PC-3 (cell line): ENCODE measurements around the gene EXOC2. TPM values are rescaled to one million over a fixed set of nuclear protein-coding genes. Genes with fewer than 3 reads are reported as not detected.
"Not testable (repeated sequence)": the region's sequence is repeated elsewhere in the genome, so short reads cannot be mapped to it uniquely, and the experiment has no call there.

ENCODE experiments used
- ATAC-seq: fragments of 200-7000 bp; cut with Tn5 transposase; 2 replicates; pipeline ENCODE4 v1.9.1; 2020; ENCODE audit warnings: mild to moderate bottlenecking, moderate library complexity
- BruUV-seq: library from RNA; stranded (reverse); fragments of 400-500 nt; replicated peaks from 2 replicates; lab custom pipeline; 2021; lab: Mats Ljungman, UMichigan
- CTCF ChIA-PET: fragments of 300-600 bp; sonication (Branson Sonifier 250); formaldehyde crosslinking; loops from one replicate; lab custom pipeline; 2022; ENCODE audit warnings: antibody characterized with exemption; lab: Charles Lee
- POLR2A ChIA-PET: fragments of 300-600 bp; sonication (Branson Sonifier 250); formaldehyde crosslinking; loops from one replicate; lab custom pipeline; 2022; ENCODE audit warnings: antibody characterized with exemption; ENCODE audit not compliant: unreplicated experiment; lab: Charles Lee
- DNase-seq: peaks from one replicate; pipeline ENCODE4 v3.0.0-alpha.2; 2015
- H2AFZ ChIP-seq: fragments of 300-600 bp; sonication (generic); 2 replicates; pipeline ENCODE4 v1.6.0; 2016; ENCODE audit warnings: antibody characterized with exemption, low read length
- H3F3A ChIP-seq: fragments of 300-600 bp; sonication (generic); one replicate; pipeline ENCODE4 v1.6.0; 2017; ENCODE audit warnings: antibody characterized with exemption, low read length, control low read depth, mild to moderate bottlenecking; ENCODE audit not compliant: unreplicated experiment
- H3K27ac ChIP-seq: fragments of 300-600 bp; sonication (generic); 2 replicates; pipeline ENCODE4 v1.5.1; 2016; ENCODE audit warnings: mild to moderate bottlenecking, low read length
- H3K27me3 ChIP-seq: fragments of 300-600 bp; sonication (generic); 2 replicates; pipeline ENCODE4 v1.6.1; 2016; ENCODE audit warnings: low read length, mixed read lengths
- H3K36me3 ChIP-seq: fragments of 300-600 bp; sonication (generic); 2 replicates; pipeline ENCODE4 v1.6.1; 2016; ENCODE audit warnings: low read depth, mixed run types, low read length, mixed read lengths
- H3K4me1 ChIP-seq: fragments of 300-600 bp; sonication (generic); 2 replicates; pipeline ENCODE4 v1.5.1; 2016; ENCODE audit warnings: low read length; ENCODE audit not compliant: insufficient read depth
- H3K4me2 ChIP-seq: fragments of 300-600 bp; sonication (generic); 2 replicates; pipeline ENCODE4 v1.6.0; 2016; ENCODE audit warnings: low read length
- H3K4me3 ChIP-seq: fragments of 300-600 bp; sonication (generic); 2 replicates; pipeline ENCODE4 v1.5.1; 2016; ENCODE audit warnings: mild to moderate bottlenecking, low read length, mixed read lengths
- H3K79me2 ChIP-seq: fragments of 300-600 bp; sonication (generic); 2 replicates; pipeline ENCODE4 v1.6.1; 2017; ENCODE audit warnings: low read length, mixed read lengths
- H3K9ac ChIP-seq: fragments of 300-600 bp; sonication (generic); 2 replicates; pipeline ENCODE4 v1.6.0; 2016; ENCODE audit warnings: mild to moderate bottlenecking, low read length
- H3K9me2 ChIP-seq: fragments of 300-600 bp; sonication (generic); replicated peaks from 2 replicates; pipeline ENCODE4 v1.6.1; 2016; ENCODE audit warnings: mixed run types, low read length, mixed read lengths
- H3K9me3 ChIP-seq: fragments of 300-600 bp; sonication (generic); 2 replicates; pipeline ENCODE4 v1.6.1; 2016; ENCODE audit warnings: low read length, mixed read lengths
- H4K20me1 ChIP-seq: fragments of 300-600 bp; sonication (generic); 2 replicates; pipeline ENCODE4 v1.6.1; 2016; ENCODE audit warnings: low read length, mixed read lengths
- EZH2 ChIP-seq: fragments of 300-600 bp; sonication (generic); IDR thresholded peaks from one replicate; pipeline ENCODE4 v1.6.1; 2017; ENCODE audit warnings: antibody characterized with exemption, mild to moderate bottlenecking, low read length; ENCODE audit not compliant: unreplicated experiment
- EZH2phosphoT487 ChIP-seq: fragments of 300-600 bp; sonication (generic); IDR thresholded peaks from 2 replicates; pipeline ENCODE4 v1.6.1; 2018; ENCODE audit warnings: mild to moderate bottlenecking, antibody characterized with exemption, low read length, borderline replicate concordance
- intact Hi-C: fragments of 100-400 bp; cut with micrococcal nuclease; formaldehyde crosslinking; loops from 2 replicates; pipeline ENCODE4 v1.9.0; 2023
- total RNA-seq: library from RNA; depleted of rRNA; stranded (reverse); fragments of >200 nt; gene quantifications from 2 replicates; pipeline ENCODE4 v1.2.3, GENCODE V29; 2014
- TF ChIP-seq, protein P1 (sequence below): fragments of 300-600 bp; sonication (generic); conservative IDR thresholded peaks from 2 replicates; pipeline ENCODE4 v1.5.1; 2017; ENCODE audit warnings: antibody characterized with exemption, low read depth, mild to moderate bottlenecking, low read length

The EXOC2 gene
- total RNA-seq, 1 experiment from 2014 or later: 27.7 TPM

DNA sequence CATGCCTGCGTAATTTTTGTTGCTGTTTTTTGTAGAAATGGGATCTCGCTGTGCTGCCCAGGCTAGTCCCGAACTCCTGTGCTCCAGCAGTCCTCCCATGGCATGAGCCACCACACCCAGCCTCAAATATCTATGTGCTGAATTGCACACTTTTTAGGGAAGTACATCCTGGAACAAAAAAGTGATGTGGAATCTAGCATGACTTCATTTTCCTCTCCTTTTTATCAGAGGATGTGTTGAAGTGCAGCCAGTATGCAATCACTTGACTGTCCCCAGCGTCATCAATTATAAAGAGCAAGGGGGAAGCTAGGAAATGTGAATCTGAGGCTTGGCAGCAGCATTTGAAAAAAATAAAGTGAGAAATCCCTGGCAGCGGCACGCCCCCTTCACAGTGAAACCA, 6.4 kb upstream of the EXOC2 start:
- Histone ChIP-seq H4K20me1 (no peaks in the 10 kb centered on the region), H3K79me2 (no peaks in the 10 kb centered on the region), H3F3A (no peaks in the 10 kb centered on the region), H3K4me2 (no peak overlapping the region), H3K27ac (no peak overlapping the region), H3K4me1 (peaks cover 14% of the 10 kb centered on the region), H3K9ac (no peak overlapping the region), H3K4me3 (no peak overlapping the region), H3K9me2 (no peaks in the 10 kb centered on the region), H3K27me3 (no peaks in the 10 kb centered on the region), H3K9me3 (no peaks in the 10 kb centered on the region), H2AFZ (no peak overlapping the region), H3K36me3 (no peaks in the 10 kb centered on the region)
- DNase-seq (no peak), ATAC-seq (no peak)
- BruUV-seq: no TSS peak
- TF ChIP-seq, protein P1, sequence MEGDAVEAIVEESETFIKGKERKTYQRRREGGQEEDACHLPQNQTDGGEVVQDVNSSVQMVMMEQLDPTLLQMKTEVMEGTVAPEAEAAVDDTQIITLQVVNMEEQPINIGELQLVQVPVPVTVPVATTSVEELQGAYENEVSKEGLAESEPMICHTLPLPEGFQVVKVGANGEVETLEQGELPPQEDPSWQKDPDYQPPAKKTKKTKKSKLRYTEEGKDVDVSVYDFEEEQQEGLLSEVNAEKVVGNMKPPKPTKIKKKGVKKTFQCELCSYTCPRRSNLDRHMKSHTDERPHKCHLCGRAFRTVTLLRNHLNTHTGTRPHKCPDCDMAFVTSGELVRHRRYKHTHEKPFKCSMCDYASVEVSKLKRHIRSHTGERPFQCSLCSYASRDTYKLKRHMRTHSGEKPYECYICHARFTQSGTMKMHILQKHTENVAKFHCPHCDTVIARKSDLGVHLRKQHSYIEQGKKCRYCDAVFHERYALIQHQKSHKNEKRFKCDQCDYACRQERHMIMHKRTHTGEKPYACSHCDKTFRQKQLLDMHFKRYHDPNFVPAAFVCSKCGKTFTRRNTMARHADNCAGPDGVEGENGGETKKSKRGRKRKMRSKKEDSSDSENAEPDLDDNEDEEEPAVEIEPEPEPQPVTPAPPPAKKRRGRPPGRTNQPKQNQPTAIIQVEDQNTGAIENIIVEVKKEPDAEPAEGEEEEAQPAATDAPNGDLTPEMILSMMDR: no peak
- no peak for TF ChIP-seq EZH2
- CTCF ChIA-PET: no interaction called here
- intact Hi-C loops: no loop called here
- POLR2A ChIA-PET: no interaction called here

DNA sequence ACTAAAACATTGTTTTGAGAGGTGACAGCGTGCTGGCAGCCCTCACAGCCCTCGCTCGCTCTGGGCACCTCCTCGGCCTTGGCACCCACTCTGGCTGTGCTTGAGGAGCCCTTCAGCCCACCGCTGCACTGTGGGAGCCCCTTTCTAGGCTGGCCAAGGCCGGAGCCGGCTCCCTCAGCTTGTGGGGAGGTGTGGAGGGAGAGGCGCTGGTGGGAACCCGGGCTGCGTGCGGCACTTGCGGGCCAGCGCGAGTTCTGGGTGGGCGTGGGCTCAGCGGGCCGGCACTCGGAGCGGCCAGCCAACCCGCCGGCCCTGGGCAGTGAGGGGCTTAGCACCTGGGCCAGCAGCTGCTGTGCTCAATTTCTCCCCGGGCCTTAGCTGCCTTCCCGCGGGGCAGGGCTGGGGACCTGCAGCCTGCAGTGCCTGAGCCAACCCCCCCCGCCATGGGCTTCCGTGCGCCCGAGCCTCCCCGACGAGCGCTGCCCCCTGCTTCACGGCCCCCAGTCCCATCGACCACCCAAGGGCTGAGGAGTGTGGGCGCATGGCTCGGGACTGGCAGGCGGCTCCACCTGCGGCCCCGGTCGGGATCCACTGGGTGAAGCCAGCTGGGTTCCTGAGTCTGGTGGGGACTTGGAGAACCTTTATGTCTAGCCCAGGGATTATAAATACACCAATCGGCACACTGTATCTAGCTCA, 1.6 kb upstream of the EXOC2 start:
- POLR2A ChIA-PET, H3K9me3 ChIP-seq, DNase-seq, H3K4me2 ChIP-seq, H3K27me3 ChIP-seq, H2AFZ ChIP-seq, H3K27ac ChIP-seq, ATAC-seq, H3K4me3 ChIP-seq, BruUV-seq, H3F3A ChIP-seq, H3K9me2 ChIP-seq, intact Hi-C loops, H3K36me3 ChIP-seq, H3K9ac ChIP-seq: not testable (repeated sequence)
- Histone ChIP-seq H4K20me1 (peaks cover 13% of the 10 kb centered on the region), H3K79me2 (peaks cover 29% of the 10 kb centered on the region), H3K4me1 (peaks cover 15% of the 10 kb centered on the region)
- CTCF ChIA-PET: interaction anchor here (1.2 kb wide), 1 partner anchor 11 kb away, joined by 3 read pairs; no protein-coding TSS in a partner anchor

GRCh38 chr6:693723-694009, 727 bp upstream of the EXOC2 start:
- intact Hi-C loops: no loop called here
- Histone ChIP-seq H3K36me3 (peaks cover 4% of the 10 kb centered on the region; the same call in 1 of the 2 replicates), H3K9me3 (no peaks in the 10 kb centered on the region), H3K4me2 (peak overlapping the region; percentile 93), H2AFZ (peak overlapping the region; percentile 95; the same call in 1 of the 2 replicates), H3K79me2 (peaks cover 38% of the 10 kb centered on the region), H3F3A (no peaks in the 10 kb centered on the region), H3K9ac (peak overlapping the region; percentile 78), H3K27me3 (no peaks in the 10 kb centered on the region), H3K4me3 (peak overlapping the region; percentile 100), H4K20me1 (peaks cover 13% of the 10 kb centered on the region), H3K9me2 (no peaks in the 10 kb centered on the region), H3K4me1 (peaks cover 15% of the 10 kb centered on the region), H3K27ac (no peak overlapping the region)
- ChIA-PET POLR2A (no interaction called here), CTCF (no interaction called here)
- DNase-seq: no peak
- TF ChIP-seq EZH2phosphoT487 (no peak), EZH2 (no peak)
- TF ChIP-seq, protein P1: no peak
- BruUV-seq: no TSS peak
- ATAC-seq: no peak
